Measurements from ENCODE around the gene CCDC188. TPM values are rescaled to one million over a fixed set of nuclear protein-coding genes. Genes with fewer than 3 reads are reported as not detected.

Gene CCDC188
- polyA plus RNA-seq, 1 donor (not counting 4 experiments of a cell fraction or from before 2014, with no cell fraction given): not detected

- dilution Hi-C loops (cut with MboI; ENCODE audit: extremely low pct_ligation_motif_present, low sequenced_read_pairs): no loop called here
- no peaks in the 10 kb centered on the region for H3K9me1 ChIP-seq (ENCODE audit: control insufficient read depth, extremely low read depth, insufficient read depth, low read length)
- no peak overlapping the region for H3K4me2 ChIP-seq (ENCODE audit: control insufficient read depth, extremely low read depth, insufficient read depth, low read depth, low read length)
- no peak overlapping the region for H3K4me3 ChIP-seq (ENCODE audit: control insufficient read depth in 2 of 3, extremely low read depth in 1 of 3, insufficient read depth in 2 of 3, low read depth in 1 of 3, low read length in 3 of 3)
- H4K20me1 ChIP-seq (ENCODE audit: control insufficient read depth, extremely low read depth, insufficient read depth, low read length): no peaks in the 10 kb centered on the region
- no peak for DNase-seq (ENCODE audit: low read depth, low spot score)
- peaks cover 0 to 7% of the 10 kb centered on the region in 2 experiments for H3K36me3 ChIP-seq (ENCODE audit: control insufficient read depth in 2 of 2, extremely low read depth in 1 of 2, insufficient read depth in 2 of 2, low read length in 2 of 2)
- no peak overlapping the region for H3K27ac ChIP-seq (ENCODE audit: control insufficient read depth, insufficient read depth, low read length)
- H3K9ac ChIP-seq (ENCODE audit: control insufficient read depth, extremely low read depth, insufficient read depth, low read length): no peak overlapping the region
- no peaks in the 10 kb centered on the region for H3K4me1 ChIP-seq (ENCODE audit: control insufficient read depth, extremely low read depth, insufficient read depth, low read length)
- FAIRE-seq: no peak
- no peak overlapping the region for H2AFZ ChIP-seq (ENCODE audit: control insufficient read depth, low read length)
- no peaks in the 10 kb centered on the region for H3K79me2 ChIP-seq (ENCODE audit: control insufficient read depth, insufficient read depth, low read length)
- TF ChIP-seq CTCF (optimal IDR thresholded peaks at IDR 0.05 in 1 of 3, IDR thresholded peaks at IDR 0.05 in 1 of 3, conservative IDR thresholded peaks at IDR 0.05 in 1 of 3; ENCODE audit: extremely low read depth in 1 of 3, insufficient read depth in 2 of 3, low read length in 3 of 3) (no peak), EZH2 (IDR thresholded peaks at IDR 0.05; ENCODE audit: low read length) (no peak)
- H3K9me3 ChIP-seq (ENCODE audit: control insufficient read depth, low read depth, low read length): no peaks in the 10 kb centered on the region
- no peaks in the 10 kb centered on the region for H3K27me3 ChIP-seq (ENCODE audit: control insufficient read depth, extremely low read depth, insufficient read depth, low read length)
Observed at GRCh38 chr22:20147237-20147988, 3.4 kb downstream of the CCDC188 start.

GRCh38 chr22:20146777-20147176 lies 4.1 kb downstream of the CCDC188 start:
- Histone ChIP-seq H3K9ac (ENCODE audit: control insufficient read depth, extremely low read depth, insufficient read depth, low read length) (no peak overlapping the region), H3K9me3 (ENCODE audit: control insufficient read depth, low read depth, low read length) (no peaks in the 10 kb centered on the region), H2AFZ (ENCODE audit: control insufficient read depth, low read length) (no peak overlapping the region), H3K79me2 (ENCODE audit: control insufficient read depth, insufficient read depth, low read length) (no peaks in the 10 kb centered on the region), H3K27me3 (ENCODE audit: control insufficient read depth, extremely low read depth, insufficient read depth, low read length) (no peaks in the 10 kb centered on the region), H4K20me1 (ENCODE audit: control insufficient read depth, extremely low read depth, insufficient read depth, low read length) (no peaks in the 10 kb centered on the region), H3K4me1 (ENCODE audit: control insufficient read depth, extremely low read depth, insufficient read depth, low read length) (no peaks in the 10 kb centered on the region), H3K9me1 (ENCODE audit: control insufficient read depth, extremely low read depth, insufficient read depth, low read length) (no peaks in the 10 kb centered on the region), H3K36me3 (ENCODE audit: control insufficient read depth in 2 of 2, extremely low read depth in 1 of 2, insufficient read depth in 2 of 2, low read length in 2 of 2) (peaks cover 0 to 9% of the 10 kb centered on the region in 2 experiments), H3K4me2 (ENCODE audit: control insufficient read depth, extremely low read depth, insufficient read depth, low read depth, low read length) (no peak overlapping the region), H3K4me3 (ENCODE audit: control insufficient read depth in 2 of 3, extremely low read depth in 1 of 3, insufficient read depth in 2 of 3, low read depth in 1 of 3, low read length in 3 of 3) (no peak overlapping the region), H3K27ac (ENCODE audit: control insufficient read depth, insufficient read depth, low read length) (no peak overlapping the region)
- dilution Hi-C loops (cut with MboI; ENCODE audit: extremely low pct_ligation_motif_present, low sequenced_read_pairs): no loop called here
- FAIRE-seq (no peak), DNase-seq (ENCODE audit: low read depth, low spot score) (no peak)
- no peak for TF ChIP-seq CTCF (optimal IDR thresholded peaks at IDR 0.05 in 1 of 3, IDR thresholded peaks at IDR 0.05 in 1 of 3, conservative IDR thresholded peaks at IDR 0.05 in 1 of 3; ENCODE audit: extremely low read depth in 1 of 3, insufficient read depth in 2 of 3, low read length in 3 of 3)
- no peak for TF ChIP-seq EZH2 (IDR thresholded peaks at IDR 0.05; ENCODE audit: low read length)

Measured in keratinocyte (primary cell).